D341Med (cell line): ENCODE data around the gene GTPBP6.
"Not testable (repeated sequence)": the region's sequence is repeated elsewhere in the genome, so short reads cannot be mapped to it uniquely, and the experiment has no call there.

Experiments used
- DNase-seq: peaks from one replicate; pipeline ENCODE4 v3.0.0; 2012; ENCODE audit warnings: low spot score

Gene GTPBP6

GRCh38 chrX:334971-335757 lies 16.6 kb upstream of the GTPBP6 start:
- no peak for DNase-seq

DNA sequence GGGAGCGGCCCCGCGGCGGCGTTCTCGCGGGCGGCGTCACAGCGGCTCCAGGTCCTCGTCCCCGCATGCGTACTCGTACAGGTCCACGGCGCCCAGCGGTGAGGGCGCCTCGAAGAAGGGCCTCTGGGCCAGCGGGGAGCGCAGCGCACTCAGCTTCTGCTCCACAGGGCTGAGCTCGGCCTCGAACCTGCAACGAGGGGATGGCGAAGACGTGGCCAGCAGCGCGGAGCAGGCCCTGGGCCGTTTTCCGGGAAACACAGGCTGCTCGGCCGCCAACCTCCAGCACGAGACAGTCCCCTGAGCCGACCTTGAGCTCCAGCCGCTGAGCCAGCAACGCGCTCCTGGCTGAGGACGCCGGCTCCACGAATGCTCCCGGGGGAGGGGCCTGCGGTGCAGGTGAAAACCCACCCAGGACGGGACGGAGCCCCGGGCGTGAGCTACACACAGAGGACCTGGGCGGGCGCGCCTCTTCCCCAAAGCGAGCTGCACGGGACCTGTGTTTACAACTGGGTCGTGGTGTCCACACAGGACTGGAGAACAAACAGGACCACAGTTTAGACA lies 15.8 kb upstream of the GTPBP6 start:
- no peak for DNase-seq

- no peak for DNase-seq
Measured at GRCh38 chrX:333611-334311, 15.2 kb upstream of the GTPBP6 start.

DNA sequence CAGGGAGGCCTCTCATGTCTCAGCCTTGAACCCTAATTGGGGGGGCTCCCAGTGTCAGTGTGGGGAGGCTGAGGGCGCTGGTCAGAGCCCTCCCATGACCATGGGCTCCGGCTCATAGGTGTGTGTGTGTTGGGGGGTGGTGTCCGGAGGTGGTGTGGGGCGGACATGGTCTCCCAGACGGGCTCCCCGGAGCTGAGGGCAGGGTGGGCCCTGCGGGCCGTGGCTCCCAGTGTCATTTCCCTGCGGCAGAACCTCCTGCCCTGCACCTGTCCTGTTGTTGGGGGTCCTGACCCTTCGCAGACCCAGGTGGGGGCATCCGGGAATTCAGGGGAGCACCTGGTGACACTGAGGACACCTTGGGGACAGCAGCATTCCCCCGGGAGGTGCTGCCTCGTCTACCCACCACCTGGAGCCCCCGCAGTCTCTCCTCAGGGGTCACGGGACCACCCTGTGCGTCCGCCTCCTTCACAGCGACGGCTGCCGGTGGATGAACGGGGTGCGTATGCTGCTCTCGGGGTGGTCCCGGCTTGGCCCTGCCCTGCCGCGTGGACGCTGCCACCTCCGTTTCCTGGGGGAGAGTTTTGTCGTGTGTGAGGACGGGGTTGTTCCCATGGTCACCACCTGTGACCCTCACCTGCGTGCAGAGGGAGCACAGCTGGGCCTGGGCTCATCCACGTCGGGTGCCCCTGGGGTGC lies 14.5 kb upstream of the GTPBP6 start:
- DNase-seq, result no peak

DNA sequence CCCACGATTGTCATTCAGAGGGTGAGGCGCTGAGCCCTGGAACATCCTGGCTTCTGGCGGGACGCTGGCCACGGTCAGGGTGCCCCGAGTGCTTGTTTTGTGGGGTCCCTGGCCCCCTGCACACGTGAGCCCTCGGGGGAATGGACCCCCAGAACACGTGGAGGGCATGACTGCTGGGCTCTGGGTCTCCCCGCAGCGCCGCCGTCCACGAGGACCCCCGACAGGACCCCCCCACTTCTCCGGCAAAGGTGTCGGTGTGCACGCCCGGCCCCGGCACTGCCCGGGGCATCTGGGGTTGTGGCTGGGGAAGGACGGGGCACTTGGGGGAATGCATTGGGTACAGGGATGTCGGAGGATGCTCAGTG lies 13.9 kb upstream of the GTPBP6 start:
- DNase-seq, result no peak

DNA sequence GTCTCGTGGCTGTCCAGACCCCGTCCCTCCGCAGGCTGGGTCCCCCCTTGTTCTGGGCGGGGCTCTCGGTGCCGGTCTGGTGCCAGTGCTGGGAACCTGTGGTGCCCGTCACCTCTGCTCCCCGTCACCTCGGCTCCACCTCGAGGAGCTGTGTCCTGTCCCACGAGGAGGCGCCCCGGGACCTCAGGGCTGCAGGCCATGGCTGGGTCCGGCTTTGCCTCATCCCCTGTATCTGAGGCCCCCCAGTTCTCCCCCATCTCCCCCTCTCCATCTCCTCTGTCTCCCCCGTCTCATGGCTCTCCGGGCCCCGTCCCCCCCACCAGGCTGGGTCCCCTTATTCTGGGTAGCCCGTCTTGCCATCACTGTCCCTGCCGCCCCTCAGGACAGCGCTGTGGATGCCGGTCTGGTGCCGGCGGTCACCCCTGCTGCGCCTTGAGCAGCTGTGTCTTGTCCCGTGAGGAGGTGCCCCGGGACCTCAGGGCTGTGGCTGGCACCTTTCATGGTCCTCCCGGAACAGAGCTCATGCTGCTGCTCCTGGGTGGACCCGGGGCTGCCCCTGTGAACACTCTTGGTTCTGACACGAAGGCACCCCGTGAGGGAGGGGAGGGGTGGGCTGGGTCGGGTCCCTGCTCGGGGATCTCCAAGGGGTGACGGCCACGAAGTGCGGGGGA lies 13.4 kb upstream of the GTPBP6 start:
- no peak for DNase-seq

DNA sequence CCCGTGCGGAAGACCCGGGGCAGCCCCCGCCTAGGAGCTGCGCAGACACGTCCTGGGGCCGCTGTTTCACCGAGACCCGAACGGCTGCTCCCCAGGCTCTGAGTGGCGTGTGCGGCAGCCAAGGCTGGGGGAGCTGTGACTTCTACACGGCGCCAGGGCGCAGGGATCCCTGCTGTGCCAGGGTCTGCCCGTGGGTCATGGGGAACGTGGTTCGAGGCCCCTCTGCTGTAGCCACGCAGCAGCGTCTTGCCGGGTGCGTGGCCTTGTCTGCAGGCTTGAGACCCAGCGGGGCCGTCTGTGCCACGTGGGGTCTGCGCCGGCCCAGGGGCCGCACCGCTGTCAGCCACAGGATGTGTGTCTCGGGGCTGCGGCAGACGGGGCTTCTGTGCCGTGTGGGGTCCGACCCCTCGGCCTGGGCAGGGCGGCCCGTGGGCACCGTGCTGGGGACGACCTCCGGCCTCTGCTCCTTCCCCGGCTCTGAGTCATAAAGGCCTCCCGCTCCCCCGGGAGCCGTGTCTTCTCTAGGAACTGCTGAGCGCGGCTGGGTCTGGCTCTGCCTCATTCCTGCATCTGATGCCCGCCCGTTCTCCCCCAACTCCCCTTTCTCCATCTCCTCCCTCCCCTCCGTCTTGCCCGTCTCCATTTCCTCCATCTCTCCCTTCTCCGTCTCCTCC lies 12.7 kb upstream of the GTPBP6 start:
- no peak for DNase-seq

DNA sequence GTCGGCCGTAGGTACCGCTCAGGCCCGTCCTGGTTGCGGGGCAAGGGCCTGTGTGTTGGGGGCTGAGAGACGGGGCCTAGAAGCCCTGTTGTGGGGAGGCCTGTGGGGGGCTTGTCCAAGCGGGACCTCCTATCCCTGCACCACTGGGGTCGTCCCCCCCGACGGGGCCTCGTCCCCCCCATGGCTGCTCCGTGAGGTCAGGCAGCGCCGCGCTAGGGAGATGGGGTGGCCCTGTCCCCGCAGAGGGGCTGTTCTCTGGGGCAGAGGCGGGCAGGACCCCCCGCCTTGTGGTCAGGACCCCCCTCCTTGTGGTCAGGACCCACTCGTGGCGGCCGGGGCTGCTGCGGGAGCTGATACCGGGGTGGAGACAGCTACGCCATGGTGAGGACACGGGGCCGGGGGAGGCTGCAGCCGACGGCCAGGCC lies 12.1 kb upstream of the GTPBP6 start:
- no peak for DNase-seq

DNA sequence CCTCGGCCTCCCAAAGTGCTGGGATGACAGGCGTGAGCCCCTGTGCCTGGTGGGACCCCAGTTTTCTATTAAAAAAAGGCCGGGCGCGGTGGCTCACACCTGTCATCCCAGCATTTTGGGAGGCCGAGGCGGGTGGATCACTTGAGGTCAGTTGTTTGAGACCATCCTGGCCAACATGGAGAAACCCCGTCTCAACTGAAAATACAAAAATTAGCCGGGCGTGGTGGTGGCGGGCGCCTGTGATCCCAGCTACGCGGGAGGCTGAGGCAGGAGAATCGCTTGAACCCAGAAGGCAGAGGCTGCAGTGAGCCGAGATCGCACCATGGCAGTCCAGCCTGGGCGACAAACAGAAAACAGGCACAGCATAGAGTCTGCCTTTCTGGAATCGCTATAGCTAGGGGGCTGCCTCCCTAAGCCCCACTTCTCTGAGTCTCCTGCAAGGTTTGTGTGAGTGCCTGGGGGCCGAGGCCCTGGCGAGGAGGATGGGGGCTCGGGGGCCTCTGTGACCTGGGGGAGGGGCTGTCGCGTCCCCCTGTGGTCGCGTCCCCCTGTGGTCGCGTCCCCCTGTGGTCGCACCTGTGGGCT lies 11.6 kb upstream of the GTPBP6 start:
- not testable (repeated sequence) for DNase-seq

- DNase-seq, result no peak
Measured at GRCh38 chrX:329291-329910, 10.8 kb upstream of the GTPBP6 start.

- no peak for DNase-seq
Measured at GRCh38 chrX:327660-328126, 9.1 kb upstream of the GTPBP6 start.

- not testable (repeated sequence) for DNase-seq
Measured at GRCh38 chrX:324664-325063, 6.1 kb upstream of the GTPBP6 start.

DNA sequence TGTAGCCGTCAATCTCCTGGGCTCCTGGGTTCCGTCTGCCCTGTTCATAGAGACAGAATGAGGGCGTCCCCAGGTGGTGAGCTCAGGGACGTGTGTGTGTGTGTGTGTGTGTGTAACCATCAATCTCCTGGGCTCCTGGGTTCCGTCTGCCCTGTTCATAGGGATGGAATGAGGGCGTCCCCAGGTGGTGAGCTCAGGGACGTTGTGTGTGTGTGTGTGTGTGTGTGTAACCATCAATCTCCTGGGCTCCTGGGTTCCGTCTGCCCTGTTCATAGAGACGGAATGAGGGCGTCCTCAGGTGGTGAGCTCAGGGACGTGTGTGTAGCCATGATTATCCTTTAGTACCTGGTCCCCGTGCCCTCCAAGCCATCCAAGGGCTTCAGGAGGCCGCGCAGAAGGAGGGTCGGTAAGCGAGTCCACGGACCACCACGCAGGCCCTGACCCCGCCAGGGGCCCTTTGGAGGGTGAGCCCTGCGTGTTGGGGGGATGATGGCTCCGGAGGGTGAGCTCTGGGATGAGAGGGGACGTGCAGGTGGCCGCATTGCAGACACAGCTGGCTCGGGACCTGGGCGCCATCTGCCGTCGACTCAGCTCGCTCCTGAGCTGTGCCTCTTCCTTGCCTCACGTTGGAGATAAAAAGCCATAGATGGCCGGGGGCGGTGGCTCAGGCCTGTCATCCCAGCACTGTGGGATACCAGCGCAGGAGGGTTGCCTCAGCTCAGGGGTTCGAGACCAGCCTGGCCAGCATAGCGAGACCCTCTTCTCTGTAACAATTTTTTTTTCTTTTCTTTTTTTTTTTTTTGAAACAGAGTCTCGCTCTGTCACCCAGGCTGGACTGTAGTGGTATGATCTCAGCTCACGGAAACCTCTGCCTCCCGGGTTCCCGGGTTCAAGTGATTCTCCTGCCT lies 5.4 kb upstream of the GTPBP6 start:
- peak; percentile 74 for DNase-seq

- no peak for DNase-seq
Measured at GRCh38 chrX:320126-320783, 1.7 kb upstream of the GTPBP6 start.

DNA sequence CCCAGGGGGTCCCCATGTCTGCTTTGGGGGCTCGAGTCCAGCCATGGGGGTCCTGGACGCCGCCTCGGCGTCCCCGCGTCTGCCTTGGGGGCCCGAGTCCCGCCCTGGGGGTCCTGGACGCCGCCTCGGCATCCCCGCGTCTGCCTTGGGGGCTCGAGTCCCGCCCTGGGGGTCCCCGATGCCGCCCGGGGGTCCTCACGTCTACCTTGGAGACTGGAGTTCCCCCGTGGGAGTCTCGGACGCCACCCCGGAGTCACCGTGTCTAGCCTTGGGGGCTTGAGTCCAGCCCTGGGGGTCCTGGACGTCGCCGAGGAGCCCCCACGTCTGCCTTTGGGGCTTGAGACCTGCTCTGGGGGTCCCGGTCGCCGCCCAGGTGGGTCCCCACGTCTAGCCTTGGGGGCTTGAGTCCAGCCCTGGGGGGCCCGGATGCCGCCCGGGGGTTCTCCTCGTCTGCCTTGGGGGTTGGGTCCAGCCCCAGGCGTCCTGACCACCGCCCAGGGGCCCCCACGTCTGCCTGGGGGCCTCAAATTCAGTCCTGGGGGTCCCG lies 1.1 kb upstream of the GTPBP6 start:
- no peak for DNase-seq

DNA sequence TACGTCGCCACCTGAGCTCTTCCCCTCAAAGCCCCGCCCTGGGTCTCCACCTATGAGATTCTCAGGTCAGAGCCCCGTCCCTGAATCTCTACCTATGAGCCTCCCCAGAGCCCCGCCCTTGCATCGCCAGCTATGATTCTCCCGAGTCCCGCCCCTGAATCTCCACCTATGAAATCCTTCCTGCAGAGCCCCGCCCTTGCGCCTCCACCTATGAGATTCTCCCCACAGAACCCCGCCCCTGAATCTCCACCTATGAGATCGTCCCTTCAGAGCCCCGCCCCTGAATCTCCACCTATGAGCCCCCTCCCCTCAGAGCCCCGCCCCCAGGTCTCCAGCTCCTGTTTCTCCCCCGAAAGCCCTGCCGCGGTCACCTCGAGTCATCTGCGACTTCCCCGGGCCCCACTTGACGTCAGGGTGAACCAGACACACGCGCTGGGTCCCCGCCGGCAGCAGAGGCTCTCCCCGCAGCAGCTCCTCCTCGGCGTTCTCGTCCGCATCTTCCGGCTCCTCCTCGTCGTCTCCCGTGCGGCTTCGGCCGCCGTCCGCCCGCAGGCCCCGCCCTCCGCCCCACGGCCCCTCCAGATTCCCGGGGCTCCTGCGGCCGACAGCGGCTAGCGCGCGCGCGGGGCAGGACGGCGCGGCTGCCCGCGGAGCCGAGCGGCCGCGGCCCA lies 393 bp downstream of the GTPBP6 start:
- peak; percentile 90 for DNase-seq

GRCh38 chrX:317424-318067 lies 1.1 kb downstream of the GTPBP6 start:
- DNase-seq, result no peak
